ENCODE measurements around the gene HOXC13.

- TF ChIP-seq, protein P1, sequence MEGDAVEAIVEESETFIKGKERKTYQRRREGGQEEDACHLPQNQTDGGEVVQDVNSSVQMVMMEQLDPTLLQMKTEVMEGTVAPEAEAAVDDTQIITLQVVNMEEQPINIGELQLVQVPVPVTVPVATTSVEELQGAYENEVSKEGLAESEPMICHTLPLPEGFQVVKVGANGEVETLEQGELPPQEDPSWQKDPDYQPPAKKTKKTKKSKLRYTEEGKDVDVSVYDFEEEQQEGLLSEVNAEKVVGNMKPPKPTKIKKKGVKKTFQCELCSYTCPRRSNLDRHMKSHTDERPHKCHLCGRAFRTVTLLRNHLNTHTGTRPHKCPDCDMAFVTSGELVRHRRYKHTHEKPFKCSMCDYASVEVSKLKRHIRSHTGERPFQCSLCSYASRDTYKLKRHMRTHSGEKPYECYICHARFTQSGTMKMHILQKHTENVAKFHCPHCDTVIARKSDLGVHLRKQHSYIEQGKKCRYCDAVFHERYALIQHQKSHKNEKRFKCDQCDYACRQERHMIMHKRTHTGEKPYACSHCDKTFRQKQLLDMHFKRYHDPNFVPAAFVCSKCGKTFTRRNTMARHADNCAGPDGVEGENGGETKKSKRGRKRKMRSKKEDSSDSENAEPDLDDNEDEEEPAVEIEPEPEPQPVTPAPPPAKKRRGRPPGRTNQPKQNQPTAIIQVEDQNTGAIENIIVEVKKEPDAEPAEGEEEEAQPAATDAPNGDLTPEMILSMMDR (IDR thresholded peaks at IDR 0.05; ENCODE audit: low read depth, low read length, poor library complexity, severe bottlenecking), result no peak
- TF ChIP-seq EZH2phosphoT487 (IDR thresholded peaks at IDR 0.05; ENCODE audit: borderline replicate concordance, low read length), result no peak
Observed at GRCh38 chr12:53995002-53995377, 56.4 kb downstream of the HOXC13 start.

All from DOHH2 (cell line).